Natural killer cell (primary cell): ENCODE measurements around the gene LRRC43. TPM values are rescaled to one million over a fixed set of nuclear protein-coding genes. Genes with fewer than 3 reads are reported as not detected.
"Not testable (repeated sequence)": the region's sequence is repeated elsewhere in the genome, so short reads cannot be mapped to it uniquely, and the experiment has no call there.

Source experiments
- ATAC-seq, 3 donors: fragments of 150-1000 bp in 2 of 3; fragments of 200-7000 bp in 1 of 3; cut with Tn5 transposase; 1 replicate in 1 of 3; 2 replicates in 2 of 3; pipeline ENCODE4 v1.10.0; 2021; ENCODE audit warnings: mild to moderate bottlenecking in 2 of 3, moderate library complexity in 2 of 3
- DNase-seq, 2 donors: peaks; one replicate each; pipeline versions ENCODE4 v3.0.0 to v3.0.0-alpha.2; 2013 to 2021; ENCODE audit warnings: mixed read lengths in 1 of 2
- H3K27ac ChIP-seq: one replicate; pipeline ENCODE4 v1.5.1; 2013; ENCODE audit warnings: mild to moderate bottlenecking, low read length
- H3K27me3 ChIP-seq: one replicate; pipeline ENCODE4 v1.6.1; 2013; ENCODE audit warnings: low read length; ENCODE audit not compliant: control insufficient read depth, insufficient read depth
- H3K36me3 ChIP-seq: one replicate; pipeline ENCODE4 v1.6.1; 2013; ENCODE audit warnings: low read length; ENCODE audit not compliant: control insufficient read depth, insufficient read depth
- H3K4me1 ChIP-seq: one replicate; pipeline ENCODE4 v1.6.1; 2013; ENCODE audit warnings: low read length; ENCODE audit not compliant: control insufficient read depth, insufficient read depth
- H3K4me3 ChIP-seq: one replicate; pipeline ENCODE4 v1.5.1; 2013; ENCODE audit warnings: low read length
- H3K9me3 ChIP-seq: one replicate; pipeline ENCODE4 v1.6.1; 2013; ENCODE audit warnings: low read length; ENCODE audit not compliant: control insufficient read depth, insufficient read depth
- H3K27ac Mint-ChIP-seq, 2 donors: one replicate each; pipeline ENCODE4 v1.8.0; 2022; ENCODE audit warnings: mild to moderate bottlenecking in 2 of 2, mixed read lengths in 2 of 2, moderate library complexity in 1 of 2
- H3K27me3 Mint-ChIP-seq, 2 donors: one replicate each; pipeline ENCODE4 v1.8.0; 2022; ENCODE audit warnings: low read depth in 2 of 2, mixed read lengths in 2 of 2
- H3K36me3 Mint-ChIP-seq: one replicate; pipeline ENCODE4 v1.8.0; 2022; ENCODE audit warnings: mixed read lengths
- H3K4me1 Mint-ChIP-seq, 2 donors: one replicate each; pipeline ENCODE4 v1.8.0; 2022; ENCODE audit warnings: mixed read lengths in 2 of 2
- H3K4me3 Mint-ChIP-seq: one replicate; pipeline ENCODE4 v1.8.0; 2022; ENCODE audit warnings: mild to moderate bottlenecking, moderate library complexity, mixed read lengths
- H3K9me3 Mint-ChIP-seq, 2 donors: one replicate each; pipeline ENCODE4 v1.8.0; 2022; ENCODE audit warnings: mixed read lengths in 2 of 2
- WGBS: methylation state at CpG from one replicate; pipeline ENCODE4 v1.1.7; 2013; ENCODE audit warnings: missing lambda C conversion rate; ENCODE audit not compliant: insufficient coverage; 5-methylcytosine and 5-hydroxymethylcytosine counted together
- intact Hi-C: fragments of 100-400 bp; cut with micrococcal nuclease; formaldehyde crosslinking; loops from one replicate; pipeline ENCODE4 v1.14.2; 2022
- total RNA-seq, 4 donors: library from RNA; stranded (reverse); fragments of 120-200 nt in 1 of 4; gene quantifications; one replicate each; pipeline versions ENCODE4 v1.2.3 to v1.2.4, GENCODE V29; 2013 to 2022
- TF ChIP-seq, protein P1 (sequence below): fragments of 200-600 bp; IDR thresholded peaks from one replicate; pipeline ENCODE4 v1.8.0; 2022; ENCODE audit warnings: antibody characterized with exemption

Gene LRRC43
- total RNA-seq, 3 donors from 2014 or later (not counting 1 experiment from before 2014, with no cell fraction given): 5.0 to 18.5 (median 8.5) TPM

DNA sequence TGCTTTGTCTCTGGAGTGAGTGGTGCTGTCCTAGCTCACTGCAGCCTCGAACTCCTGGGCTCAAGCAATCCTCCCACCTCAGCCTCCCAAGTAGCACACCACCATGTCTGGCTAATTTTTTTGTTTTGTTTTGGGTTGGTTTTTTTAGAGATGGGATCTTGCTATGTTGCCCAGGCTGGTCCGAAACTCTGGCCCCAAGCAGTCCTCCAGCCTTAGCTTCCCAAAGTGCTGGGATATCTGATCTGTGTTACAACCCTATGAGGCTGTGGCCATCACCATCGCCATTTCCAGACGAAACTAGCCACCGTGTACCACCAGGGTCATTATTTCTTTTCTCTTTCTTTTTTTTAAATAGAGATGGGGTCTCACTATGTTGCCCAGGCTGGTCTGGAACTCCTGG lies 11.5 kb upstream of the LRRC43 start:
- Histone ChIP-seq H3K36me3 (no peaks in the 10 kb centered on the region), H3K9me3 (no peaks in the 10 kb centered on the region), H3K27ac (no peak overlapping the region), H3K4me3 (no peak overlapping the region), H3K4me1 (peaks cover 8% of the 10 kb centered on the region), H3K27me3 (no peaks in the 10 kb centered on the region)
- Mint-ChIP-seq H3K4me1 (no peaks in the 10 kb centered on the region), H3K9me3 (no peaks in the 10 kb centered on the region), H3K4me3 (no peak overlapping the region), H3K27me3 (no peaks in the 10 kb centered on the region), H3K27ac (no peak overlapping the region), H3K36me3 (no peaks in the 10 kb centered on the region)
- DNase-seq: no peak
- ATAC-seq: no peak
- intact Hi-C loops: no loop called here
- TF ChIP-seq, protein P1, sequence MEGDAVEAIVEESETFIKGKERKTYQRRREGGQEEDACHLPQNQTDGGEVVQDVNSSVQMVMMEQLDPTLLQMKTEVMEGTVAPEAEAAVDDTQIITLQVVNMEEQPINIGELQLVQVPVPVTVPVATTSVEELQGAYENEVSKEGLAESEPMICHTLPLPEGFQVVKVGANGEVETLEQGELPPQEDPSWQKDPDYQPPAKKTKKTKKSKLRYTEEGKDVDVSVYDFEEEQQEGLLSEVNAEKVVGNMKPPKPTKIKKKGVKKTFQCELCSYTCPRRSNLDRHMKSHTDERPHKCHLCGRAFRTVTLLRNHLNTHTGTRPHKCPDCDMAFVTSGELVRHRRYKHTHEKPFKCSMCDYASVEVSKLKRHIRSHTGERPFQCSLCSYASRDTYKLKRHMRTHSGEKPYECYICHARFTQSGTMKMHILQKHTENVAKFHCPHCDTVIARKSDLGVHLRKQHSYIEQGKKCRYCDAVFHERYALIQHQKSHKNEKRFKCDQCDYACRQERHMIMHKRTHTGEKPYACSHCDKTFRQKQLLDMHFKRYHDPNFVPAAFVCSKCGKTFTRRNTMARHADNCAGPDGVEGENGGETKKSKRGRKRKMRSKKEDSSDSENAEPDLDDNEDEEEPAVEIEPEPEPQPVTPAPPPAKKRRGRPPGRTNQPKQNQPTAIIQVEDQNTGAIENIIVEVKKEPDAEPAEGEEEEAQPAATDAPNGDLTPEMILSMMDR: no peak
- 88% methylated on average over 4 of the region's 5 CpGs for WGBS

DNA sequence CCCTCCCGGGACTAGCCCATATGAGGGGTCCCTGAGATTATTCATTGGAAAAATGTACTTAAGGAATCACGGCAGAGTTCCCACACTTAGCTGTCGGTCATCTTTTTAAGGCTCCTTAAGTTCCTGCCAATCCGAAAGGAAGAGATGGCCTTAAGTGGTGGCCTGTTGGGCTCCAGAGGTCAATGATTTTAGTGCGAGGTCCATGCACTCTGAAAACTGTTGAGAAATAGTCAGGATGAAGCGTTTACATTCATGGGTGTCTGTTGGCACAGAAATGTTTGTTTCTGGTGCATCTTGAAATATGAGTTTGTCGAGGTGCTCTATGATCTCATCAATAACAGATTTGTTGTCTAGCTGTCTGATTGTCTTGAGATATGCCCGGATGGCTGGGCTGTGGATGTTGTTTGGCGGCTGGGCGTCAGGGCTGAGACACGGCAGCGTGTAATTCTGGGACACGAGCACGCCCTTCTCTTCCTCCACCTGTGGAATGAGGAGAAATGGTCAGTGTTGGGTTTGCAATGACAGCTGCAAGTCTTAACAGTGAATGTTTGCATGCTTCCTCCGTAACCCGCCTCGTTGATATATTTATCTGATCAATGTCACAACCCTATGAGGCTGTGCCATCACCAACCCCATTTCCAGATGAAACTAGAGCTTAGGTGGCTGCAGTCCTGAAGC lies 10.5 kb upstream of the LRRC43 start:
- ATAC-seq: no peak
- WGBS: 96% methylated on average over 17 of the region's 17 CpGs

DNA sequence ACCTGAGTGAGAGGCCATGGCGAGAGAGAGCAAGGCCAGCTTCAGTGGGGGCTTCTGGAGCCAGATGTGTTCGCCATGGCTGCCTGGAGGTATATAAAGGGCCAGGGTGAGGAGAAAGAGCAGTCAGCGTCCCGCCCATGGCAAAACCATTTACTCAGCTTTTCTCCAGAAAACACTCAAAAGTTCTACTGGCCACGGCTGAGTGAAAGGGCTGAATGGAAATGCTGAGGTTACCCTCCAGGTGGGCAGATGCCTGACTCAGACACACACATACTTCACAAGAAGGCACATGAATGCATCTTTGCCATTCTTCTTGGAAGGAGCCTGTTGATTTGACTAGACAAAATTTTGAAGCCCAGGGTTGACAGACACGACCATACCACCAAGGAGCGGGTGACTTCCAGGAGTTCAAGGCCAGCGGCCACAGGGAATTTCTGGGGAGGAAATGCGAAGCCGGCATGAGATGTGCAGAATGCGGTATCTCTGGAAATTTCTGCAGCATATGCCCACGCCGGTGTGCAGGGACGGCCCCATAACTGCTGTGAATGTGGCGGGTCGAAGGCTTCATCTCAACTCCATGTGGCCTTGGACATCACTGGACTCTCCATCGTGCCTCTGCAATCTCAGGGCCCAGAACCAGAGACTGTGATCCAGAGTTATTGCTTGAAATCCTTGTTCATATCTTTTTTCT lies 8.6 kb upstream of the LRRC43 start, which contains the start of gene IL31:
IL31 (minus strand) TSS at position 67 of the 691 bp plus-strand sequence; CDS start at position 18, 49 bp downstream.
- H3K4me3 ChIP-seq: no peak within 1 kb of the TSS
- no peaks in the 10 kb centered on the region for H3K4me1 ChIP-seq
- TF ChIP-seq, protein P1: no peak
- intact Hi-C loops: no loop called here
- no peak within 1 kb of the TSS for H3K27ac ChIP-seq
- Mint-ChIP-seq H3K36me3 (no peaks in the 10 kb centered on the region), H3K9me3 (no peaks in the 10 kb centered on the region), H3K27me3 (no peaks in the 10 kb centered on the region), H3K4me3 (no peak within 1 kb of the TSS), H3K27ac (no peak within 1 kb of the TSS), H3K4me1 (no peaks in the 10 kb centered on the region)
- 92% methylated on average over 16 of the region's 17 CpGs for WGBS
- no peaks in the 10 kb centered on the region for H3K9me3 ChIP-seq
- ATAC-seq (no peak), DNase-seq (no peak)
- H3K27me3 ChIP-seq: no peaks in the 10 kb centered on the region
- H3K36me3 ChIP-seq: no peaks in the 10 kb centered on the region

More for the DNA sequence above, 10.5 kb upstream of the LRRC43 start:
- Mint-ChIP-seq H3K4me1 (no peaks in the 10 kb centered on the region), H3K9me3 (no peaks in the 10 kb centered on the region), H3K4me3 (no peak overlapping the region), H3K27ac (no peak overlapping the region), H3K27me3 (no peaks in the 10 kb centered on the region), H3K36me3 (no peaks in the 10 kb centered on the region)
- H3K9me3 ChIP-seq: no peaks in the 10 kb centered on the region
- no peaks in the 10 kb centered on the region for H3K36me3 ChIP-seq
- TF ChIP-seq, protein P1: no peak
- intact Hi-C loops: no loop called here
- H3K27ac ChIP-seq: no peak overlapping the region
- H3K4me1 ChIP-seq: no peaks in the 10 kb centered on the region
- no peaks in the 10 kb centered on the region for H3K27me3 ChIP-seq
- no peak for DNase-seq
- no peak overlapping the region for H3K4me3 ChIP-seq

DNA sequence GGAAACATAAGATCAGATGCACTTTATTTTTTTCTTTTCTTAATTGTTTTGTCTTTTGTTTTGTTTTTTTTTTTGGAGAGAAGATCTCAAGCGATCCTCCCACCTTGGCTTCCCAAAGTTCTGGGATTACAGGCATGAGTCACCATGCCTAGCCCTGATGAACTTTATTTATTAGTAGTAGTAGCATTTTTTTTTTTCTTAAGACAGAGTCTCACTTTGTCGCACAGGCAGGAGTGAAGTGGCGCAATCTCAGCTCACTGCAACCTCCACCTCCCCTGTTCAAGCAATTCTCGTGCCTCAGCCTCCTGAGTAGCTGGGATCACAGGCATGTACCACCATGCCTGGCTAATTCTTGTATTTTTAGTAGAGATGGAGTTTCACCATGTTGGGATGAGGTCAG lies 6.5 kb upstream of the LRRC43 start:
- ATAC-seq, H3K36me3 Mint-ChIP-seq, H3K27me3 ChIP-seq, H3K4me3 Mint-ChIP-seq, H3K36me3 ChIP-seq, H3K4me3 ChIP-seq, H3K27me3 Mint-ChIP-seq, intact Hi-C loops, H3K27ac ChIP-seq, DNase-seq, H3K4me1 ChIP-seq, H3K27ac Mint-ChIP-seq, H3K4me1 Mint-ChIP-seq, H3K9me3 ChIP-seq, H3K9me3 Mint-ChIP-seq: not testable (repeated sequence)
- WGBS: 100% methylated on average over 2 of the region's 4 CpGs
